NT2/D1 (cell line): ENCODE results near the gene BRIP1.
"Not testable (repeated sequence)": the region's sequence is repeated elsewhere in the genome, so short reads cannot be mapped to it uniquely, and the experiment has no call there.

Source experiments
- SUZ12 ChIP-seq: IDR thresholded peaks from 2 replicates; pipeline ENCODE4 v1.6.1; 2011; ENCODE audit not compliant: insufficient read length, insufficient read depth; ENCODE audit errors: extremely low read depth
- YY1 ChIP-seq: IDR thresholded peaks from 2 replicates; pipeline ENCODE4 v1.6.1; 2011; ENCODE audit not compliant: insufficient read length, insufficient read depth
- ZNF274 ChIP-seq: IDR thresholded peaks from 2 replicates; pipeline ENCODE4 v1.6.1; 2011; ENCODE audit warnings: mild to moderate bottlenecking, low read depth, low read length

- TF ChIP-seq ZNF274, YY1, SUZ12: not testable (repeated sequence)
Observed at GRCh38 chr17:61860397-61860796, 2.9 kb downstream of the BRIP1 start.
